ENCODE results near the gene FBXW9. TPM values are rescaled to one million over a fixed set of nuclear protein-coding genes. Genes with fewer than 3 reads are reported as not detected.
A peak's percentile ranks its signal among the peaks of the same experiment; 100 is the strongest.

FBXW9 gene
- total and polyA plus RNA-seq, 8 donors, result 3.1 to 8.5 (median 4.4) TPM

- Histone ChIP-seq H3K27me3 (no peaks in the 10 kb centered on the region), H3K36me3 (peaks cover 0 to 20% (median 15%) of the 10 kb centered on the region in 3 donors), H3K4me3 (peak overlapping the region; percentile 74 to 99 (median 88)), H3K9me3 (no peaks in the 10 kb centered on the region), H3K4me1 (peaks cover 17 to 29% (median 21%) of the 10 kb centered on the region in 3 donors), H3K27ac (peak overlapping the region; percentile 84 to 91 (median 86))
- no peak for TF ChIP-seq CTCF (IDR thresholded peaks at IDR 0.05)
- ATAC-seq (no peak), DNase-seq (no peak), FAIRE-seq (no peak)
- intact Hi-C loops (cut with DNase I), result no loop called here
- 0 to 2% methylated on average over 15 of the region's 15 CpGs for WGBS, 2 donors
These were observed 37.2 kb upstream of the FBXW9 start for GRCh38 chr19:12733369-12734214.

GRCh38 chr19:12731337-12731736 is 34.9 kb upstream of the FBXW9 start:
- no peak for ATAC-seq
- 93 to 94% methylated on average over 20 to 24 of the region's 24 CpGs for WGBS, 2 donors
- no peak for TF ChIP-seq CTCF (IDR thresholded peaks at IDR 0.05)
- Histone ChIP-seq H3K9me3 (no peaks in the 10 kb centered on the region), H3K36me3 (peaks cover 0 to 20% (median 15%) of the 10 kb centered on the region in 3 donors), H3K4me1 (peaks cover 12 to 17% (median 14%) of the 10 kb centered on the region in 3 donors), H3K27me3 (no peaks in the 10 kb centered on the region), H3K4me3 (no peak overlapping the region), H3K27ac (no peak overlapping the region)
- no peak for DNase-seq
- no peak for FAIRE-seq
- intact Hi-C loops (cut with DNase I), result no loop called here

GRCh38 chr19:12730064-12730463 is 33.6 kb upstream of the FBXW9 start:
- Histone ChIP-seq H3K27ac (no peak overlapping the region), H3K4me3 (no peak overlapping the region), H3K36me3 (peaks cover 0 to 20% (median 15%) of the 10 kb centered on the region in 3 donors), H3K27me3 (no peaks in the 10 kb centered on the region), H3K4me1 (peaks cover 12 to 15% (median 14%) of the 10 kb centered on the region in 3 donors), H3K9me3 (no peaks in the 10 kb centered on the region)
- 90% methylated on average over 3 of the region's 3 CpGs for WGBS, 2 donors
- no peak for ATAC-seq
- DNase-seq, result no peak
- no peak for FAIRE-seq
- intact Hi-C loops (cut with DNase I), result no loop called here
- no peak for TF ChIP-seq CTCF (IDR thresholded peaks at IDR 0.05)

GRCh38 chr19:12727745-12728433 is 31.5 kb upstream of the FBXW9 start:
- no peak for TF ChIP-seq CTCF (IDR thresholded peaks at IDR 0.05)
- FAIRE-seq (no peak), DNase-seq (no peak), ATAC-seq (no peak)
- Histone ChIP-seq H3K27me3 (no peaks in the 10 kb centered on the region), H3K9me3 (no peaks in the 10 kb centered on the region), H3K36me3 (peaks cover 0 to 20% (median 15%) of the 10 kb centered on the region in 3 donors), H3K4me1 (peaks cover 8 to 19% (median 9%) of the 10 kb centered on the region in 3 donors), H3K27ac (no peak overlapping the region), H3K4me3 (no peak overlapping the region)
- WGBS, 2 donors, result 92 to 94% methylated on average over 9 of the region's 9 CpGs
- intact Hi-C loops (cut with DNase I), result no loop called here
